Measurements from ENCODE around the gene DPH1. TPM values are rescaled to one million over a fixed set of nuclear protein-coding genes. Genes with fewer than 3 reads are reported as not detected.
"Not testable (repeated sequence)": the region's sequence is repeated elsewhere in the genome, so short reads cannot be mapped to it uniquely, and the experiment has no call there.

Gene DPH1
- total RNA-seq, result 38.8 TPM

GRCh38 chr17:2029911-2030778 lies at the start of gene DPH1:
DPH1 (plus strand) TSS chr17:2030153; CDS start chr17:2030170, 17 bp downstream.
- ATAC-seq, result peak; percentile 81

GRCh38 chr17:1980665-1981250 lies 49.2 kb upstream of the DPH1 start:
- DNase-seq (ENCODE audit: low spot score), result no peak

More at GRCh38 chr17:2029911-2030778, at the start of gene DPH1:
- peak; percentile 90 for DNase-seq (ENCODE audit: low spot score)

GRCh38 chr17:1982793-1983366 lies 47.1 kb upstream of the DPH1 start:
- not testable (repeated sequence) for ATAC-seq; DNase-seq (ENCODE audit: low spot score)

More at GRCh38 chr17:1980665-1981250, 49.2 kb upstream of the DPH1 start:
- no peak for ATAC-seq

- DNase-seq (ENCODE audit: low spot score) (peak; percentile 63), ATAC-seq (peak; percentile 87)
Measured at GRCh38 chr17:1985093-1985492, 44.9 kb upstream of the DPH1 start.

- ATAC-seq (no peak), DNase-seq (ENCODE audit: low spot score) (no peak)
Measured at GRCh38 chr17:1985686-1986085, 44.3 kb upstream of the DPH1 start.

GRCh38 chr17:1986783-1987451 lies 43.0 kb upstream of the DPH1 start:
- DNase-seq (ENCODE audit: low spot score), result no peak

GRCh38 chr17:1989135-1989534 lies 40.8 kb upstream of the DPH1 start:
- no peak for ATAC-seq
- no peak for DNase-seq (ENCODE audit: low spot score)

More at GRCh38 chr17:1986783-1987451, 43.0 kb upstream of the DPH1 start:
- no peak for ATAC-seq

- no peak for ATAC-seq
- no peak for DNase-seq (ENCODE audit: low spot score)
Measured at GRCh38 chr17:1992541-1992940, 37.4 kb upstream of the DPH1 start.

GRCh38 chr17:1994707-1995106 lies 35.2 kb upstream of the DPH1 start:
- DNase-seq (ENCODE audit: low spot score), result no peak

GRCh38 chr17:1995321-1995892 lies 34.5 kb upstream of the DPH1 start:
- DNase-seq (ENCODE audit: low spot score) (no peak), ATAC-seq (peak; percentile 5)

More at GRCh38 chr17:1994707-1995106, 35.2 kb upstream of the DPH1 start:
- ATAC-seq, result no peak

- DNase-seq (ENCODE audit: low spot score), result no peak
- no peak for ATAC-seq
Measured at GRCh38 chr17:1995907-1996799, 33.8 kb upstream of the DPH1 start.

GRCh38 chr17:1996800-1997288 lies 33.1 kb upstream of the DPH1 start:
- ATAC-seq (no peak), DNase-seq (ENCODE audit: low spot score) (no peak)

GRCh38 chr17:1997289-1997926 lies 32.5 kb upstream of the DPH1 start:
- DNase-seq (ENCODE audit: low spot score) (peak; percentile 72), ATAC-seq (peak; percentile 47)

GRCh38 chr17:1997927-1998742 lies 31.8 kb upstream of the DPH1 start:
- DNase-seq (ENCODE audit: low spot score) (peak; percentile 94), ATAC-seq (peak; percentile 66)

- peak; percentile 85 for DNase-seq (ENCODE audit: low spot score)
- peak; percentile 54 for ATAC-seq
Measured at GRCh38 chr17:1999557-2000251, 30.2 kb upstream of the DPH1 start.

- ATAC-seq (peak; percentile 19), DNase-seq (ENCODE audit: low spot score) (peak; percentile 59)
Measured at GRCh38 chr17:2002767-2003329, 27.1 kb upstream of the DPH1 start.

GRCh38 chr17:2003525-2003924 lies 26.4 kb upstream of the DPH1 start:
- ATAC-seq (no peak), DNase-seq (ENCODE audit: low spot score) (no peak)

All from left lobe of liver (tissue), 2 donors.